Astrocyte (in vitro differentiated cells and primary cell): Measurements from ENCODE around the gene SPON2. TPM values are rescaled to one million over a fixed set of nuclear protein-coding genes. Genes with fewer than 3 reads are reported as not detected.

Experiments used
- DNase-seq: peaks from one replicate; pipeline ENCODE4 v3.0.0-alpha.2; 2010; ENCODE audit warnings: low read depth
- FAIRE-seq: peaks from 2 replicates; lab custom pipeline; 2011; peaks lifted over from hg19 to GRCh38; lab: Jason Lieb, UNC
- H2AFZ ChIP-seq: 2 replicates; pipeline ENCODE4 v1.6.0; 2012; ENCODE audit warnings: low read depth, low read length, inconsistent platforms
- H3K27ac ChIP-seq: 2 replicates; pipeline ENCODE4 v1.5.1; 2011; ENCODE audit warnings: low read depth, low read length, inconsistent platforms
- H3K27me3 ChIP-seq: 2 replicates; pipeline ENCODE4 v1.6.0; 2011; ENCODE audit warnings: low read length, inconsistent platforms; ENCODE audit not compliant: insufficient read depth
- H3K36me3 ChIP-seq: 2 replicates; pipeline ENCODE4 v1.5.1; 2011; ENCODE audit warnings: low read length, inconsistent platforms; ENCODE audit not compliant: insufficient read depth
- H3K4me1 ChIP-seq: 2 replicates; pipeline ENCODE4 v1.5.1; 2011; ENCODE audit warnings: low read length, inconsistent platforms; ENCODE audit not compliant: insufficient read depth
- H3K4me2 ChIP-seq: 2 replicates; pipeline ENCODE4 v1.6.0; 2012; ENCODE audit warnings: low read length, inconsistent platforms
- H3K4me3 ChIP-seq: 2 replicates; pipeline ENCODE4 v1.5.1; 2011; ENCODE audit warnings: low read depth, mild to moderate bottlenecking, low read length, inconsistent platforms; ENCODE audit not compliant: insufficient read depth
- H3K79me2 ChIP-seq: 2 replicates; pipeline ENCODE4 v1.6.0; 2012; ENCODE audit warnings: mild to moderate bottlenecking, low read length, inconsistent platforms; ENCODE audit not compliant: insufficient read depth
- H3K9ac ChIP-seq: 2 replicates; pipeline ENCODE4 v1.6.0; 2012; ENCODE audit warnings: mild to moderate bottlenecking, low read length, inconsistent platforms
- H3K9me3 ChIP-seq: 2 replicates; pipeline ENCODE4 v1.5.1; 2012; ENCODE audit warnings: low read depth, mild to moderate bottlenecking, low read length, inconsistent platforms; ENCODE audit not compliant: insufficient read depth
- H4K20me1 ChIP-seq: 2 replicates; pipeline ENCODE4 v1.6.0; 2012; ENCODE audit warnings: low read length, inconsistent platforms; ENCODE audit not compliant: insufficient read depth
- H3K27ac Mint-ChIP-seq: one replicate; pipeline ENCODE4 v1.8.0; 2021; ENCODE audit warnings: mild to moderate bottlenecking, mixed read lengths; ENCODE audit not compliant: unreplicated experiment
- H3K27me3 Mint-ChIP-seq: one replicate; pipeline ENCODE4 v1.8.0; 2021; ENCODE audit warnings: low read depth, mixed read lengths; ENCODE audit not compliant: unreplicated experiment
- H3K36me3 Mint-ChIP-seq: one replicate; pipeline ENCODE4 v1.8.0; 2021; ENCODE audit warnings: low read depth, mixed read lengths; ENCODE audit not compliant: unreplicated experiment
- H3K4me1 Mint-ChIP-seq: one replicate; pipeline ENCODE4 v1.8.0; 2021; ENCODE audit warnings: low read depth, mixed read lengths; ENCODE audit not compliant: unreplicated experiment
- H3K4me3 Mint-ChIP-seq: one replicate; pipeline ENCODE4 v1.8.0; 2021; ENCODE audit warnings: mild to moderate bottlenecking, moderate library complexity, mixed read lengths; ENCODE audit not compliant: unreplicated experiment
- H3K9me3 Mint-ChIP-seq: one replicate; pipeline ENCODE4 v1.8.0; 2021; ENCODE audit warnings: mild to moderate bottlenecking, mixed read lengths; ENCODE audit not compliant: unreplicated experiment
- EZH2 ChIP-seq: IDR thresholded peaks from 2 replicates; pipeline ENCODE4 v1.6.1; 2012; ENCODE audit warnings: mild to moderate bottlenecking, low read length, inconsistent platforms; ENCODE audit not compliant: insufficient read depth
- total RNA-seq: library from RNA; stranded (reverse); gene quantifications from 2 replicates; pipeline ENCODE4 v1.2.1, GENCODE V29; 2021
- TF ChIP-seq, protein P1 (sequence below): IDR thresholded peaks from 2 replicates; pipeline ENCODE4 v1.5.1; 2011; ENCODE audit warnings: low read depth, mild to moderate bottlenecking, inconsistent platforms, low read length, moderate library complexity; ENCODE audit not compliant: insufficient read depth

SPON2 gene
- total RNA-seq, 1 donor from 2014 or later, result 47.8 TPM

DNA sequence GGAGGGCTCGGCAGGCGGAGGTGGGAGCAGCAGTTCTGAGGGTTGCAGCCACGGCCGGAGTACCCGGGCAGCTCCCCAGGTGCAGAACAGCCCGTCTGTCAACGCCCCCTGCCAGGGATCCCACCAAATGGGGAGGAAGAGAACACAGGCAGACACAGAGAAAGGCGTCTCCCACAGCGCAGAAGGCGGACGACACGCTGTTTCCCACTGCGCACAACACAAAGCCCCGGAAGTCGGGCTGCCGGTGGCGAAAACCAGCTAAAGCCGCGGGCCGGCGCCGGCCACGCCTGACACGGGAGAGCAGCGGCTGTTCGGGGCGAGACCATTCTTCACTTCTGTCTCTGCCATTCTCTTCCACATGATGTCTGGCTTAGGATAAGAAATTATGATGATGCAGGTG lies 45.0 kb upstream of the SPON2 start:
- FAIRE-seq, result no peak
- H3K4me1 Mint-ChIP-seq, result no peaks in the 10 kb centered on the region
- peaks cover 12% of the 10 kb centered on the region for H3K36me3 ChIP-seq
- no peaks in the 10 kb centered on the region for H3K9me3 Mint-ChIP-seq
- H3K27ac Mint-ChIP-seq, result no peak overlapping the region
- H2AFZ ChIP-seq, result no peak overlapping the region
- no peak for DNase-seq
- H3K27me3 Mint-ChIP-seq, result no peaks in the 10 kb centered on the region
- H3K4me3 Mint-ChIP-seq, result no peak overlapping the region
- TF ChIP-seq EZH2, result no peak
- TF ChIP-seq, protein P1, sequence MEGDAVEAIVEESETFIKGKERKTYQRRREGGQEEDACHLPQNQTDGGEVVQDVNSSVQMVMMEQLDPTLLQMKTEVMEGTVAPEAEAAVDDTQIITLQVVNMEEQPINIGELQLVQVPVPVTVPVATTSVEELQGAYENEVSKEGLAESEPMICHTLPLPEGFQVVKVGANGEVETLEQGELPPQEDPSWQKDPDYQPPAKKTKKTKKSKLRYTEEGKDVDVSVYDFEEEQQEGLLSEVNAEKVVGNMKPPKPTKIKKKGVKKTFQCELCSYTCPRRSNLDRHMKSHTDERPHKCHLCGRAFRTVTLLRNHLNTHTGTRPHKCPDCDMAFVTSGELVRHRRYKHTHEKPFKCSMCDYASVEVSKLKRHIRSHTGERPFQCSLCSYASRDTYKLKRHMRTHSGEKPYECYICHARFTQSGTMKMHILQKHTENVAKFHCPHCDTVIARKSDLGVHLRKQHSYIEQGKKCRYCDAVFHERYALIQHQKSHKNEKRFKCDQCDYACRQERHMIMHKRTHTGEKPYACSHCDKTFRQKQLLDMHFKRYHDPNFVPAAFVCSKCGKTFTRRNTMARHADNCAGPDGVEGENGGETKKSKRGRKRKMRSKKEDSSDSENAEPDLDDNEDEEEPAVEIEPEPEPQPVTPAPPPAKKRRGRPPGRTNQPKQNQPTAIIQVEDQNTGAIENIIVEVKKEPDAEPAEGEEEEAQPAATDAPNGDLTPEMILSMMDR, result no peak
- H3K27ac ChIP-seq, result no peak overlapping the region
- peaks cover 4% of the 10 kb centered on the region for H3K36me3 Mint-ChIP-seq
- peaks cover 17% of the 10 kb centered on the region for H3K79me2 ChIP-seq
- H4K20me1 ChIP-seq, result peaks cover 32% of the 10 kb centered on the region
- H3K4me3 ChIP-seq, result no peak overlapping the region
- H3K4me2 ChIP-seq, result no peak overlapping the region
- no peaks in the 10 kb centered on the region for H3K27me3 ChIP-seq
- no peaks in the 10 kb centered on the region for H3K9me3 ChIP-seq
- no peaks in the 10 kb centered on the region for H3K4me1 ChIP-seq
- H3K9ac ChIP-seq, result no peak overlapping the region

DNA sequence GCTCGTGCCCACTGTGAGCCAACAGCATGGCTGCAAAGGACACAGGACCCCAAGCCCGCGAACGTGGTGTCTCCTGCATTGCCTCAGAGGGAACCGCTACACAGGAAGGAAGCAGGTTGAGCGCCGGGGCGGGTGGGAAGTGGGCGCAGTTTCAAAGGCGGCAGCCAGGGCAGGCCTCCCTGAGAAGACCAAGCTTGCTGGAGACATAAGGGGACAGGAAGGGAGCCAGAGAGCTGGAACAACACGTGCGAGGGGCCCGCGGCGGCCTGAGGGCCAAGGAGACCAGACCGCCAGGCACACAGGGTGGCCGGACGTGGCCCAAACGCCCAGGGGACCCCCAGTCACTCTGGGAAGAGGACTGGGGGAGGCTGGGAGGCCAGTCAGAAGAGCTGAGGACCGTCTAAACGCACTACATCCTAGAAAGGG lies 44.5 kb upstream of the SPON2 start:
- H3K4me1 Mint-ChIP-seq, result no peaks in the 10 kb centered on the region
- Histone ChIP-seq H3K9ac (no peak overlapping the region), H4K20me1 (peaks cover 32% of the 10 kb centered on the region), H3K27me3 (no peaks in the 10 kb centered on the region), H2AFZ (no peak overlapping the region), H3K4me2 (no peak overlapping the region), H3K27ac (no peak overlapping the region), H3K36me3 (peaks cover 12% of the 10 kb centered on the region), H3K9me3 (no peaks in the 10 kb centered on the region), H3K4me3 (no peak overlapping the region), H3K4me1 (no peaks in the 10 kb centered on the region), H3K79me2 (peaks cover 17% of the 10 kb centered on the region)
- H3K27me3 Mint-ChIP-seq, result no peaks in the 10 kb centered on the region
- no peak for DNase-seq
- H3K9me3 Mint-ChIP-seq, result no peaks in the 10 kb centered on the region
- H3K36me3 Mint-ChIP-seq, result peaks cover 4% of the 10 kb centered on the region
- no peak for TF ChIP-seq EZH2
- TF ChIP-seq, protein P1, result no peak
- FAIRE-seq, result no peak
- H3K27ac Mint-ChIP-seq, result no peak overlapping the region
- H3K4me3 Mint-ChIP-seq, result no peak overlapping the region

DNA sequence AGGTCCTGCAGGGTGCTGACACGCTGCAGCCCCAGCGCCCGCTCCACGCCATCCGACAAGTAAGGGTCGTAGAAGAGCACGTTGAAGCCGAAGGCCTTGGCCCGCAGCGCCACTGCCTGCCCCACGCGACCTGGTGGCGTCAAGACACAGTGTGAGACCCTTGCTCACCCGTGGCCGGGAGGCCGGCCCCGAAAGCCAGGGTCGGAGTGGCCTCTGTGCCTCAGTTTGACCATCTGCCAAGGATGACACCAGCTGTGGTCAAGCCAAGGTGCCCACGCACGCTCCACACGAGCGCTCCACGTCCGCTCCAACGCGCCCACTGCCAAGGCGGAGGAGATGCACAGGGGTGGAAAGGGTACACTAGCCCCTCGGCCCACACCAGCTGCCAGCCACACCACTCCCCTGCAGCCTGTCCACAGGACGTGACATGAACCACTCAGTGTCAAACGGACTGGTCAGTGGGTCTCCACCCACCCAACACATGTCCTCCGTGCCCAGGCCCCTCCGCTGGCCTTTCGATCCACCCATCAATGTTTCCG lies 43.8 kb upstream of the SPON2 start:
- Mint-ChIP-seq H3K36me3 (peaks cover 4% of the 10 kb centered on the region), H3K4me1 (no peaks in the 10 kb centered on the region), H3K27me3 (no peaks in the 10 kb centered on the region), H3K27ac (no peak overlapping the region), H3K9me3 (no peaks in the 10 kb centered on the region), H3K4me3 (no peak overlapping the region)
- no peak overlapping the region for H3K27ac ChIP-seq
- no peak overlapping the region for H3K9ac ChIP-seq
- H2AFZ ChIP-seq, result no peak overlapping the region
- peaks cover 10% of the 10 kb centered on the region for H3K36me3 ChIP-seq
- FAIRE-seq, result no peak
- H3K4me2 ChIP-seq, result no peak overlapping the region
- H3K4me3 ChIP-seq, result no peak overlapping the region
- H3K4me1 ChIP-seq, result no peaks in the 10 kb centered on the region
- peaks cover 27% of the 10 kb centered on the region for H4K20me1 ChIP-seq
- no peaks in the 10 kb centered on the region for H3K9me3 ChIP-seq
- H3K27me3 ChIP-seq, result no peaks in the 10 kb centered on the region
- TF ChIP-seq EZH2, result no peak
- TF ChIP-seq, protein P1, result no peak
- no peak for DNase-seq
- peaks cover 12% of the 10 kb centered on the region for H3K79me2 ChIP-seq
